Skin of body (tissue), 2 donors: Measurements from ENCODE around the gene SPATA25. TPM values are rescaled to one million over a fixed set of nuclear protein-coding genes. Genes with fewer than 3 reads are reported as not detected.
"Not testable (repeated sequence)": the region's sequence is repeated elsewhere in the genome, so short reads cannot be mapped to it uniquely, and the experiment has no call there.

ENCODE experiments used
- DNase-seq: peaks from one replicate; lab custom pipeline; 2025; lab: John Stamatoyannopoulos, UW
- total RNA-seq: library from RNA; depleted of rRNA; stranded (reverse); fragments of >200 nt; gene quantifications from one replicate; pipeline ENCODE4 v1.2.3, GENCODE V29; 2014

The SPATA25 gene, protein sequence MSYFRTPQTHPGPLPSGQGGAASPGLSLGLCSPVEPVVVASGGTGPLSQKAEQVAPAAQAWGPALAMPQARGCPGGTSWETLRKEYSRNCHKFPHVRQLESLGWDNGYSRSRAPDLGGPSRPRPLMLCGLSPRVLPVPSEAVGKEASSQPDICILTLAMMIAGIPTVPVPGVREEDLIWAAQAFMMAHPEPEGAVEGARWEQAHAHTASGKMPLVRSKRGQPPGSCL
- total RNA-seq: 0.69 TPM

DNA sequence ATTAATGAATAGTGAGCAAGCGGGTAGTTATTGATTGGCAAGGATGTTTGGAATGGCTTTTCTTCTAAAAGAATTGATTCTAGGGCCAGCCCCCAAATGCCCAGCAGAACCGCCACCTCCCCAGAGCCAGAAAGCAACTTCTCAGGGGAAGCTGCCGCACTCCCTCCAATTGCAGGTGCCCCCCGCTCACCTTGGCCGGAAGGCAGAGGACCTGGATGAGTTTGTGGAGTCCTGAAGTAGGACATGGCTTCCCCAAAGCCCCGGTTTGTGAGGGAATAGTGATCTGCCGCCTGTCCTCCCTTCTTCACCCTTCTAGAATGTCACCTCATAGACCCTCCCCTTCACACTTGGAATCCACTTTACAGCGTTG, at the start of gene SPATA25:
TSS of gene SPATA25 (minus strand) at position 277 of the 370 bp plus-strand sequence. CDS start at position 245, 32 bp downstream.
- no peak for DNase-seq

DNA sequence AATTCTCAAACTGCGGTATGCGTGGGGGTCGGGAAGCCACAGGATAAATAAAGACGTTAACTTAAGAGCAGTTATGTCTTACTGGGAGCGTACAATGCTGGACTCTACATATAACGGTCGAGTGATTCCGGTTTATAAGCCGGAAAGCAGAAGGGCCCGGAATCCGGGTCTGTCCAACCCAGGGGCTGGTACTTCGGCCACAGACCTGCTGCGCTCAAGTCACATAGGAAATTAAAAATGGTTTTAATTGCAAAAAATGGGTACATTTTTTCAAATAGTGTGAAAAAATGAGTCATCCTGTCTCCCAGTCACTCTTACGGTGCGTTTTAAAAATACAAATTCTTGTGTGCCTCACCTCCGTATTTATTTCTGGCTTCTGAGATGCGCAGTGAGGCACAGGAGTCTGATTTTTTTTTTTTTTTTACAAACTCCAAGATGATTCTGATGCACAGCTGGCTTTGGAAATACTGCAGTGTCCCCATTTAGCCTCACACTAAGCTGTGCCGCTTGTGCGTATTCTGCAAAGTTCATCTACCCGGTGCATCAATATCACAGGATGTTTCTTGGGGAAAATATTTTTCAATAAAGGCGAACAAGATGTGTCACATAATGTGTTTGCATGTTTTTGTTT, 48.1 kb upstream of the SPATA25 start:
- peak; percentile 39 for DNase-seq

DNA sequence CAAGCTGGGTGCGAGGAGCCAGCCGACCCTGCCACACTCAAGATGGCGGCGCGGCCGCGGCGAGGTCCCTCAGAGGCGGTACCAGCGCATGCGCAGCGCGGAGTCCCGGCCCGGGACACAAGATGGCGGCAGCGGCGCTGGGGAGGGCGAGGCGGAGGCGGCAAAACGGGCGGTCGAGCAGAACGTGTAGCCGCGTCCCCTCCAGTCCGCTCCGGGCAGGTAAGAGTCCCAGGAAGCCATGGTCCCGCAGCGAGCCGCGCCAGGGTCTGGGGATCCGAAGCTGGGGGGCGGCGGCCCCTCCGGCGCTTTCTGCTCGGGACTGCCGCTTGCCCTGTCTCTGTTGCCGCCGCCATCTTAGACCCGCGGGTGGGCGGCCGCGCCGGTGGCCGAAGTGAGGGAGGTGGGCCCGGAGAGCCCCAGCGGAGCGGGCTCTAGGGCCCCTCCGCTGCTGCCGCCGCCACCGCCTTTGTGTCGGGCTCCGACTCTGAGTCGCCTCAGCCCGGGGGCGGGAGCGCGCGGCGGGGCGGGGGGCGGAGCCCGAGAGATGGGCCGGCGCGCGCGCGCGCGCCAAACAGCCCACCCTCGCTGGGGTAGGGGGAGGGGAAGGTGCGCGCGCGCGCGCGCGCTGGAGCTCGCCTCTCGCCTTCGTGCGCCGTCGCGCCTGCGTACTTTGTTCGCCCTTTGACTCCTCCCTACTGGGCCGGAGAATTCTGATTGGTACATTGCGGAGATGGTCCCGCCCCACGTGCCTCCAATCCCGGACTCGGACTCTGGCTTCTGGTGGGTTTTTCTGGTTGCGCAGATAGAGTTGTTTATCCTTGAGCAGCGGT, 47.4 kb upstream of the SPATA25 start, which contains the start of gene PCIF1:
TSS of gene PCIF1 (plus strand) at position 98 of the 830 bp plus-strand sequence. CDS start 4,317 bp downstream, outside the sequence.
- peak; percentile 99 for DNase-seq

DNA sequence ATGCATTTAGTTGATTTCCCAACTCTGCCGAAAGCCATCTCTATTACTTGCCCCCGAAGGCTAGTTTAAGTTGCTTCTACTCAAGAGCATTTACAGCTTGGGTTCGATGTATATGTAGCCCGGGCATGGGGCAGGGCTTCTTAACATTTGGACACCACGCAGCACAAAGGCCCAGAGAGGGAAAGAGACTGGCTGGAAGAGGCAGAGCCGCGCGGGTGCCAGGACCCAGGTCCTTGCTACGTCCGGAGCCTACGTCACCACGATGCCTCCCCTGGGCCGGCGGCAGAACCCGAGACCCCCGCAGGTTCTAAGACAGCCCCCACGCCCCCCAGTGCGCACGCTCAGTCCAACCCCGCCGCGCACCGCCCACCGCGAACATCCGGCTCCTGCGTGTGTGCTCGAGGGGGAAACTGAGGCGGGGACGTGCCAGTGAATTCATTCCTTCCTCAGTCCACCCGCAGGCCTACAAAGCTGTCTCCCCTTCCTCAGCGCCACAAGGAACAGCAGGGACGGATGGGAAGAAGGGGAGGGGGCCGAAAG, 46.7 kb upstream of the SPATA25 start:
- peak; percentile 84 for DNase-seq

DNA sequence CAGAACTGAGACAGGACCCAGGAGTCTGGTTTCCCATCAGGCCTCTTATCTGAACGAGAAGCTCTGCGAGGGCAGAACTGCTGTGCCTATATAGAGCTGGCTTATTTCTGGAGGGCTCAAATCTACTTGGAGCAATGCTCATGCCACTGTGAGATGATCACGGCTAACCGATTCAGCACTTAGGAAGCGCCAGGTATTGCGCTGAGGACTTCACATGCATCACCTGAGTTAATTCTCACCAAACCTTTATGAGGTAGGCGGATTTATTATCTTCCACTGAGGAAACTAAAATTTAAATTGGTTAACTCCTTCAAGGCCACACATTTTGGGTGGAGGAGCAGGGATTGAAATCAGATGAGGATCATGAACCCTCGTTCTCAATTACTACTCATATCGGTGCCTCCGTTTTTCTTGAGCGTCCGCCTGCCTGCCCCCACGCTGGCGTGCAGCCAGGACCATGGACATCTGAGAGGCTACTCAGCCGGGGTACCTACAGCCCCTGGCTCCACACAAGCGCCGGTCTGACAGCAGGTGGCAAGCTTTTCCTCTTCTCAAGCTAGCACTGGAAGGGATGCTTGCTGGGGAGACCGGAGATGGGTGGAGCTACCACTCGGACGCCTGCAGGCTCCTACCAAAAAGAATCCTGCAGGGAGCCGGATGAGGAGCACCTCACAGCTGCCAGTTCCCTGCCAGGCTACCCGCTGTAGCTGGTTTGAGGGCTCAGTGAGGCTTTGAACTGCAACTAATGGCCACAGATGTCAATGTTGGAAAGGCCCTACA, 46.0 kb upstream of the SPATA25 start:
- DNase-seq: no peak

DNA sequence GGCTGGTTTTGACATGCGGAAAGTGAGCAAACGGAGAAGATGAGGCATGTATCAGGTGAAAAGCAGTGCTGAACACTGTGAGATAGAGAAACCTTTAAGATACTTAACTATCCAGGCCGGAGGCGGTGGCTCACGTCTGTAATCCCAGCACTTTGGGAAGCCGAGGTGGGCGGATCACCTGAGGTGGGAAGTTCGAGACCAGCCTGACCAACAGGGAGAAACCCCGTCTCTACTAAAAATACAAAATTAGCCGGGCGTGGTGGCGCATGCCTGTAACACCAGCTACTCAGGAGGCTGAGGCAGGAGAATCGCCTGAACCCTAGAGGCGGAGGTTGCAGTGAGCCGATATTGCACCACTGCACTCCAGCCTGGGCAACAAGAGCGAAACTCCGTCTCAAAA, 44.3 kb upstream of the SPATA25 start:
- DNase-seq: not testable (repeated sequence)

DNA sequence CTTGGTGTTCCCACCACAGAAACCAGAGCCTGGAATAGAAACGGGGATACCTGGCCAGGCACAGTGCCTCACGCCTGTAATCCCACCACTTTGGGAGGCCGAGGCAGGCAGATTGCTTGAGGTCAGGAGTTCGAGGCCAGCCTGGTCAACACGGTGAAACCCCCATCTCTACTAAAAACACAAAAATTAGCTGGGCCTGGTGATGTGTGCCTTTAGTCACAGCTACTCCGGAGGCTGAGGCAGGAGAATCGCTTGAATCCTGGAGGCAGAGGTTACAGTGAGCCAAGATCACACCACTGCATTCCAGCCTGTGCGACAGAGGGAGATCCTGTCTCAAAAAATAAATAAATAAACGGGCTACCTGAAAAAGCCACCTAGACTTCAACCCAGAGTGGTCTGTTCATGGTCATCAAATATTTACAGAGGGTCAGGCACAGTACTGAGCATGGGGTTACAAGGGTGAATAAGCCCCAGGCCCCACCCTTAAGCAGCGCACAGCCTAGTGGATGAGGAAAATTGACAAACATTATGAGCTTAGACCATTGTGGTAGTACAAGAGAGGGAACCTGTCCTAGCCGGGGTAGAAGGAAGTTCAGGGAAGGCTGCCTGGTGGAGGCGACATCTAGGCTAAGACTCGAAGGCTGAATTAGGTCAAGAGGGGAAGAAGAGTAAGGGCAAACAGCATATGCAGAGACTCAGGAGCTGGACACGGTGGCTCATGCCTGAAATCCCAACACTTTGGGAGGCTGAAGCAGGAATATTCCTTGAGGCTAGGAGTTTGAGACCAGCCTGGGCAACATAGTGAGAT, 39.9 kb upstream of the SPATA25 start:
- no peak for DNase-seq

DNA sequence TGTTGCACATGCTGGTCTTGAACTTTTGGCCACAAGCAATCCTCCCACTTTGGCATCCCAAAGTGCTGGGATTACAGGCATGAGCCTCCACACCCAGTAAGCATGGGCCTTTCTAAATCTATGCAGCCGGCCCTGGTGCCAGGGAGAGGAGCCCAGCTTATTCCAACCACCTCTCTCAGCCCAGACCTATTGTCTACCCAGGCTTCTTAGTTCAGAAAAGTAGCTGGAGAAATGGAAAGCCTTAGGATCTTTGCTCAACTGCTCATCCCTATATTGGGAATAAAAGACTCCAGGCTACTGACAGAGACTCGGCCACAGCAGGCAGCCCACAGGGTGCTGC, 39.3 kb upstream of the SPATA25 start:
- DNase-seq: no peak

DNA sequence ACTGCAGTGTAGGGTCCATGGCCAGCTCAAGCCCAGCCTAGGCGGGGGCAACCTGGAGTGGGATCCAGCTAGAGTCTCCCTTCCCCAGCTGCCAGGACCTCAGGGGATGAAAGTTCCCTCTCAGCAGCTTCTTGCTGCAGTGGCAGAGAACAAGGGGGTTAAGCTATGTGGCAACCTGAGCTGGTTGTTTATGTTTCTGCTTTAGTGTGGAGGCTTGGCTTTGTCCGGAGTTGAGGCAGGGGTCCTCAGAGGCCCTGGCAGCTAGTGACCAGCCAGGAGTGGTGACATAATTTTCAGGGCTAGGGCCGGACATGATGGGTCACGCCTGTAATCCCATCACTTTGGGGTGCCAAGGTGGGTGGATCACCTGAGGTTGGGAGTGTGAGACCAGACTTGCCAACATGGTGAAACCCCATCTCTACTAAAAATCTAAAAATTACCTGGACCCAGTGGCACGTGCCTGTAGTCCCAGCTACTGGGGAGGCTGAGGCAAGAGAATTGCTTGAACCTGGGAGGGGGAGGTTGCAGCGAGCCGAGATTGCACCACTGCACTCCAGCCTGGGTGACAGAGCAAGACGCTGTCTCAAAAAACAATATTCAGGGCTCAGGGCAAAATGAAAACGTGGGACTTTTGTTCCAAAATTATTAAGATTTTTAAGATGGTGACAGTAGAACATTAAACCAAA, 38.5 kb upstream of the SPATA25 start:
- no peak for DNase-seq

DNA sequence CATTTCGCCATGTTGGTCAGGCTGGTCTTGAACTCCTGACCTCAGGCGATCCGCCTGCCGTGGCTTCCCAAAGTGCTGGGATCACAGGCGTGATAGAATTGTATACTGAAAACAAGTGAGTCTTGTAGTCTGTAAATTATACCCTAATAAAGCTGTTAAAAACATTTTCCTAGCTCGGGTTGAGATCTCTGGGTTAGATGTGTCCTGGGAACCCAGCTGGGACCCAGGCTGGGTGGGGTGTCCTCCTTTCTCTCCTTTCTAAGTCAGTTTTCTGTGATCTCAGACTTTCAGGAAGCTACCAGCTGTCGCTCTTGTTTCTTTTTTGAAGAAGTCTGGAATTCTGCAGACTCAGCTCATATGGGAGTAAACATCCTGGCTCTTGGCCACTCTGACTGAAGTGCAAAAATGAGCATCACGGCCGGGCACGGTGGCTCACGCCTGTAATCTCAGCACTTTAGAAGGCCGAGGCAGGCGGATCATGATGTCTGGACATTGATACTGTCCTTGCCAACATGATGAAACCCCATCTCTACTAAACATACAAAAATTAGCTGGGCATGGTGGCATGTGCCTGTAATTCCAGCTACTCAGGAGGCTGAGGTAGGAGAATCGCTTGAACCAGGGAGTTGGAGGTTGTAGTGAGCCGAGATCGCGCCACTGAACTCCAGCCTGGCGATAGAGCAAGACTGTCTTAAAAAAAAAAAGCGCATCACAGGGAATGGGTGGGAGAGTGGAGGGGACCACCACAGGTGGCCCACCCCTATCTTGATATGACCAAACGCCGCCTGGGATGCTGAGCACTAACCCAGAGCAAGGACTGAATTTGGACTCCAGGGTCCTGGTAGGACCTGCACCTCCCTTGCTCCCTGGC, 37.2 kb upstream of the SPATA25 start:
- DNase-seq: peak; percentile 63

DNA sequence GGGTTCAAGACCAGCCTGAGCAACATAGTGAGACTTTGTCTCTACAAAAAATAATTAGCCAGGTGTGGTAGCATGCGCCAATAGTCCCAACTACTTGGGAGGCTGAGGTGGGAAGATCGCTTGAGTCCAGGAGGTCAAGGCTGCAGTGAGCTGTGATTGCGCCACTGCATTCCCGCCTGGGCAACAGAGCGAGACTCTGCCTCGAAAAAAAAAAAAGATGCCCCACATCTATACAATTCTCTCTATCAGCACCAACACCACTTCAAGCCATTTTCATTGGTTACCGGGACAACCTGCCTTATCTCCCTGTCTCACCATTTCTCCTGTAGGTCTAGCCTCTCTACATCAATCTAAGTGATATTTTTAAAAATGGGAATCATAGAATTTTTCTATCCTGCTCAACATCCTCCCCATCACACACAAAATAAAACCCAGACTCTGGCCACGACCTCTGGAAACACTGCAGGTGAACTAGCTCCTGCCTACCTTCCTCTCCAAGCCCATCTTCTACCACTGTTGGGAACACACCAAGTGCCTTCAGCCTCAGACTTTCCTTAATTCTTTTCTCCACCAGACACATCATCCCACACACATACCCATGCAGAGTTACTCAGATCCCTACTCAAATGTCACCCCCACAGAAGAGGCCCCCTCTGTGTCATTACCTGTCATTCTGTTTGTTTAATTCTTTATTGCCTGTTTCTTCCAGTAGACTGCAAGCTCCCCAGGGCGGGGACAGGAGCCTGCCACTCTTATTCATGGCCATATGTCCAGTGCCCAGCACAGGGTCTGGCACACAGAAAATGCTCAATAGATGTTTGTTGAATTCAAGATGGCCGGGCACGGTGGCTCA, 34.1 kb upstream of the SPATA25 start:
- DNase-seq: no peak

DNA sequence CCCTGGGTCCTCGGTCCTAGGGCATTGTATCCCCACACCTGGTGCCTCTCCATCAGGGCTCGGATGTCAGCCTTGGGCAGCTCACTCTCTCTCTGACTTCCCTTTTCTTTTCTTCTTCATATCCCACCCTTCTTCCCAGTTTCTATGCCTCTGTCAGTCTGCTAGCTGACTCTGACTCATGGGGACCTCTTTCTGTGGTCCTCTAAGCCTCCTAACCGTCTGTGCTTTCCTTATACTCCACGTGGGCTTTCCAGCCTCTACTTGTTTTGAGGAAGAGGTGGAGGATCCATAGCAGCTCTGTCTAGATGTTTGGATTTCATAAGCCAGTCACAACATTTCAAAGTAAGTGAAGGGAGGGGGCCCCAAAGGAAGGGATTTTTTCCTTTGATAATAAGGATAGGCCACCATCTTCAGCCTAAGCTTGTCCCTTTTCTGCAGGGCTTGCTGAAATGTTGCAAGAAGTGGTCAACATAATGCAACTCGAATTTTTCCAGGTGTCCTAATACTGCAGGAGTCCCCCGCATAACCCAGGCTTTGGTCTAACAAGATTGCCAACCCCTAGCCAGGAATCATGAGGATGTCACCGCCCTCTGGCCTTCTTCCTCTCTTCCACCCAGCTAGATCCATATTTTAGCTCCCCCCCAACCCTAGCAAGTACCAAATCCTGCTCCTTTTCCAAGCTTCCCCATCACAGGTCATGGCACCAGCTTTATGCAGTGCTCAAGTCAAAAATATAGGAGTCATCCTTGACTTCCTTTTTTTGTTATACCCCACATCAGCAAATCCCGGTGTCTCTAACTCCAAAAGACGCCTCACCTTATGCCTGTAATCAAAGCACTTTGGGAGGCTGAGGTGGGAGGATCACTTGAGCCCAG, 33.3 kb upstream of the SPATA25 start:
- DNase-seq: no peak

DNA sequence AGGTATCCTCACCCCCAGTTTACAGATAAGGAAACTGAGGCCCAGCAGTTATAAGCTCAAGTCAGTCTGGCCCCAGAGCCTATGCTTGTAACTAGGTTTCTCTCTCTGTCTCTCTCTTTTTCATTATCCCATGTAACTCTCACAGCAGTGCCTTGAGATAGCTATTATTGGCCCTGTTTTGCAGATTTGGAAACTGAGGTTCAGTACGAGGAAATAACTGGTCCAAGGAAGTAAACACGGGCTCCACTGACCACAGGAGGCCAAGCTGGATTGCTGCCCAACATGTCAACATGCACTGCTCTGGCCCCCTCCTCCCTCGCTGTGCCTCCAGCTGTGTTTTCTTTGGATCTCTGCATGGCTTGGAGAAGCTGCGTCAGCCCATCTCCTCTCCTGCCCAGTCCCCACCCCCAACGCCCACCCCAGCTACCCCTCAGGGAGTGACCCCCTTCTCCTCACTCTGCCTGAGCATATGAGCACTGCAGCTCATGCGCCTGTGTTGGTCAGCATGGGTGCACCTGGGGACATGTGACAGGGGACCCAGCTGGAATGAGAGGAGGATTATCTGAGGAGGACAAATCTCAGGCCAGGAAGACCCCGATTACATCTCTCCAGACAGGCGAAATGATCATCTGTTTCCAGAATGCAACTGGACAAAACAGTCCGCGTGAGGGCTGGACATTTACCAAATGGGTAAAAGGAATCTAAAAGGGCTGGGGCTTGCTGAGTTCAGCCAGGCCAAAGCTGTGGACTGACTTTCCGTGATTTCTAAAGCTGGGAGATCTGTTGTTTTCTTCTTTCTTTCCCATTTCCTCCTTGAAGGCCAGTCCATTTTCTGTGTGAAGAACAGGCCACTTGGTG, 32.3 kb upstream of the SPATA25 start:
- DNase-seq: no peak

DNA sequence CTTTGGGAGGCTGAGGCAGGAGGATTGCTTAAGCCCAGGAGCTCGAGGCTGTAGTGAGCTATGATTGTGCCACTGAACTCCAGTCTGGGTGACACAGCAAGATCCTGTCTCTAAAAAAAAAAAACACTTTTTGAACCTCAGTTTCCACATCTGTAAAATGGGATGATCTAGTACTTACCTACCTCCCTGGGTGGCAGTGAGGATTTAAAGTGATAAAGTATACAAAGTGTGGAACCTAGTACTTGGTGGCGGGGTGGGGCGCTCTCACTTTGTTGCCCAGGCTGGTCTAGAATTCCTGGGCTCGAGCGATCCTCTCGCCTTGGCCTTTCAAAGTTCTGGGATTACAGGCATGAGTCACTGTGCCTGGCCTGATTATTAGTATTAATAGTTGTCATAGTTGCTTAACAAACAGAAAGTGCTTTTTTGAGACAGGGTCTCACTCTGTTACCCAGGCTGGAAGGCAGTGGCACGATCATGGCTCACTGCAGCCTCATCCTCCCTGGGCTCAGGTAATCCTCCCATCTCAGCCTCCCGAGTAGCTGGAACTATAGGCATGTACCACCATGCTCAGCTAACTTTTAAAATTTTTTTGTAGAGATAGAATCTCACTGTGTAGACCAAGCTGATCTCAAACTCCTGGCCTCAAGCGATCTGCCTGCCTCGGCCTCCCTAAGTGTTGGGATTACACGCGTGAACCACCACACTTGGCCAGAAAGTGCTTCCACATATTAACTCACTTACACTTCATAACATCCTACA, 31.5 kb upstream of the SPATA25 start:
- no peak for DNase-seq

DNA sequence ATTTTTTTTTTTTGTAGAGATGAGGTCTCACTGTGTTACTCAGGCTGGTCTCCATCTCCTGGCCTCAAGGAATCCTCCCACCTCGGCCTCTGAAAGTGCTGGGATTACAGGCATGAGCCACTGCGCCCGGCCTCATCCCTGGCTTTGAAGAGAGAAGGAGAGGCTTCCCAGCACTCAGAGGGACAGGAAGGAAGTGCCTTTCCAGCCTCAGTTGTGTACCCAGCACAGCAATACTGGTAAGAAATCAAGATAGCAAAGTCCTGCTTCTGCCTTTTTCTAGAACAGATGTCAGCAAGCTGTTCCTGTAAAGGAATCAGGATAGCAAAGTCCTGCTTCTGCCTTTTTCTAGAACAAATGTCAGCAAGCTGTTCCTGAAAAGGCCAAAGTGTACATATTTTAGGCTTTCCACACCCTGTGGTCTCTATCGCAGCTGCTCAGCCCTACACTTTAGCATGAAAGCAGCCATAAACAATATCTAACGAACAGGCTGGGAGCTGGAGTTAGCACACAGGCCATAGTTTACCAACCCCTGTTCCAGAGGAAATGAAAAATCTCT, 30.8 kb upstream of the SPATA25 start:
- peak; percentile 63 for DNase-seq
